HUES48 (cell line): ENCODE measurements around the gene CDK8.

ENCODE experiments used
- H3K27ac ChIP-seq: one replicate; pipeline ENCODE4 v1.7.0; 2013; ENCODE audit warnings: low read depth, low read length, inconsistent platforms
- H3K27me3 ChIP-seq: 2 replicates; pipeline ENCODE4 v1.6.1; 2013; ENCODE audit warnings: mild to moderate bottlenecking, low read length; ENCODE audit not compliant: control insufficient read depth, insufficient read depth
- H3K36me3 ChIP-seq: 2 replicates; pipeline ENCODE4 v1.6.1; 2013; ENCODE audit warnings: low read length; ENCODE audit not compliant: control insufficient read depth, insufficient read depth
- H3K4me1 ChIP-seq: 2 replicates; pipeline ENCODE4 v1.6.1; 2013; ENCODE audit warnings: mild to moderate bottlenecking, low read length; ENCODE audit not compliant: control insufficient read depth, insufficient read depth
- H3K4me3 ChIP-seq: 2 replicates; pipeline ENCODE4 v1.5.1; 2013; ENCODE audit warnings: mild to moderate bottlenecking, low read depth, low read length
- H3K9ac ChIP-seq: 2 replicates; pipeline ENCODE4 v1.6.1; 2013; ENCODE audit warnings: mild to moderate bottlenecking, low read depth, low read length, moderate library complexity
- H3K9me3 ChIP-seq: 2 replicates; pipeline ENCODE4 v1.6.1; 2013; ENCODE audit warnings: low read length; ENCODE audit not compliant: control insufficient read depth, insufficient read depth

Gene CDK8

GRCh38 chr13:26412263-26412662, 158.3 kb downstream of the CDK8 start:
- H3K9me3 ChIP-seq: no peaks in the 10 kb centered on the region
- H3K9ac ChIP-seq: no peak overlapping the region
- no peaks in the 10 kb centered on the region for H3K4me1 ChIP-seq
- no peak overlapping the region for H3K27ac ChIP-seq
- no peaks in the 10 kb centered on the region for H3K36me3 ChIP-seq
- no peak overlapping the region for H3K4me3 ChIP-seq
- H3K27me3 ChIP-seq: no peaks in the 10 kb centered on the region

DNA sequence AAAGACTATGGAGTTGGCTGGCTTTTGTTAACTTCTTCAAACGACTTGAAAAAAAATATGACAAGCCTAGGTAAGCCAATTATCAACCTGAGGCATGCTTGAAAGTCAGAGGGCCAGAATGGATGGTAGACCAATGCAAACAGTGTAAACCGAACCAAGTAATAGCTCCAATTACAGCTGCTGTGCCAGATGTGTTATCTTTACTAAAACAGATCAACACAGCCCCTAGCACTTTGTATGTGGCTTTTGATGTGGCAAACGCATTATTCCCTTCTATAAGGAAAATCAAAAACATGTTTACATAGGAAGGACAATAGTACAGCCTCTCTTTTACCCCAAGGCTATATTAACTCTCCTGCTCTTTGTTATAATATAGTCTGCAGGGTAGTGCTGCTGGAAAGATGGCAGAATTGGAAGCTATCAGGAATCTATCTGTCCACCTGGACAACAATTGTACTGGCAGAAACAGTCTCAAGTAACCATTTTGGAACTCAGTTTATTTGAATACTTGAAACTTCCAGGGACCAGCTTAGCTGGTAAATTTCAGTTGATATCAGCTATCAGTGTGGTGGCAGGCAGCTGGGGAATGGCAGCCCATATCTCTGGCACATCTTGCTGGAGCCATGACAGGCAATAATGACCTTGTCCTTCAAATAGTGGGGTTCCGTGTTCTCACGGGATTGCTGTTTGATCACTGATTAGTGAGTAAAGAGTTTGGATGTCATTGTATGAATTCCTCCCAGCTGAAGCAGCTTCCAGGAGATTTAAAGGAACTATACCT, 159.2 kb downstream of the CDK8 start:
- no peaks in the 10 kb centered on the region for H3K27me3 ChIP-seq
- H3K4me1 ChIP-seq: no peaks in the 10 kb centered on the region
- no peak overlapping the region for H3K4me3 ChIP-seq

GRCh38 chr13:26420282-26420960, 166.5 kb downstream of the CDK8 start:
- no peak overlapping the region for H3K9ac ChIP-seq
- no peak overlapping the region for H3K27ac ChIP-seq
- H3K27me3 ChIP-seq: no peaks in the 10 kb centered on the region

More for the DNA sequence above, 159.2 kb downstream of the CDK8 start:
- no peak overlapping the region for H3K9ac ChIP-seq
- H3K36me3 ChIP-seq: no peaks in the 10 kb centered on the region
- no peaks in the 10 kb centered on the region for H3K9me3 ChIP-seq
- no peak overlapping the region for H3K27ac ChIP-seq

DNA sequence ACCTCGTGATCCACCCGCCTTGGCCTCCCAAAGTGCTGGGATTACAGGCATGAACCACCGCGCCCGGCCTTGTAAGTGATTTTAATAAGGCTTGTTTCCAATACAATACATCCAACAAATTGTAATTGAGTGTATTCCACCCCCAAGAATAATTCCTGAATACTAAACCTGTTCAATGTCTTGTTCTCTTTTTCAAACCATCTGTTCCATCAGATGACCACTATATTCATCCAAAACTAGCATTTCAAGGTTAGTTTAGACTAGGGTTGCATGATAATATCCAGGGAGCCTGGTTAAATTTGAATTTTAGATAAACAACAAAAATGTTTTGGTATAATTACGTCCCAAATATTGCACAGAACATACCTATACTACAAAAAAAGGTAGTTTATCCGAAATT, 168.1 kb downstream of the CDK8 start:
- no peaks in the 10 kb centered on the region for H3K9me3 ChIP-seq
- no peaks in the 10 kb centered on the region for H3K27me3 ChIP-seq
- H3K27ac ChIP-seq: no peak overlapping the region
- H3K4me3 ChIP-seq: no peak overlapping the region
- H3K4me1 ChIP-seq: no peaks in the 10 kb centered on the region
- H3K36me3 ChIP-seq: no peaks in the 10 kb centered on the region
- no peak overlapping the region for H3K9ac ChIP-seq

More at GRCh38 chr13:26420282-26420960, 166.5 kb downstream of the CDK8 start:
- Histone ChIP-seq H3K4me1 (no peaks in the 10 kb centered on the region), H3K4me3 (no peak overlapping the region), H3K36me3 (no peaks in the 10 kb centered on the region), H3K9me3 (no peaks in the 10 kb centered on the region)

DNA sequence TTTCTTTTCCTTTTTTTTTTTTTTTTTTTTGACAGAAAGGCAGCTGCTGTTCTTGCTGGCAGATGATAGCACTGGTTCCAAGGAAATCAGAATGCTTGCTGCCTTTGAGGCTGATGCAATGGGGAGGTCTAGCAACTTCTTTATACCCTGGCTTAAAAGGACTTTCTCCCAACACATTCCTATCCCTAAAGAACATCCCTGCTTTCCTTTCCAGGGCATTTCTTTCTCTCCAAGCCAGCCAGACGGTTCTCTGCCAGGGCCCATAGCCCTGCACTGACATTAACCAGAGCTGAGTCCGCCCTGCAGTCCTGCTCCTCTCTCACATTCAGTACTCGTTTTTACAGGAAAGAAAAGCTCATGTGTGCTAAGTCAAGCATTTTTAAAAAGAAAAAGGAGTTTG, 169.7 kb downstream of the CDK8 start:
- Histone ChIP-seq H3K9me3 (no peaks in the 10 kb centered on the region), H3K4me1 (no peaks in the 10 kb centered on the region), H3K27ac (no peak overlapping the region), H3K4me3 (no peak overlapping the region), H3K9ac (no peak overlapping the region), H3K36me3 (no peaks in the 10 kb centered on the region), H3K27me3 (no peaks in the 10 kb centered on the region)

GRCh38 chr13:26424181-26424580, 170.3 kb downstream of the CDK8 start:
- H3K4me3 ChIP-seq: no peak overlapping the region
- no peaks in the 10 kb centered on the region for H3K9me3 ChIP-seq
- no peaks in the 10 kb centered on the region for H3K4me1 ChIP-seq
- no peaks in the 10 kb centered on the region for H3K27me3 ChIP-seq
- no peaks in the 10 kb centered on the region for H3K36me3 ChIP-seq
- H3K27ac ChIP-seq: no peak overlapping the region
- no peak overlapping the region for H3K9ac ChIP-seq

- Histone ChIP-seq H3K36me3 (no peaks in the 10 kb centered on the region), H3K4me3 (no peak overlapping the region), H3K27me3 (no peaks in the 10 kb centered on the region), H3K9me3 (no peaks in the 10 kb centered on the region), H3K4me1 (no peaks in the 10 kb centered on the region), H3K9ac (no peak overlapping the region), H3K27ac (no peak overlapping the region)
Observed at GRCh38 chr13:26425443-26426358, 171.8 kb downstream of the CDK8 start.

- Histone ChIP-seq H3K4me1 (no peaks in the 10 kb centered on the region), H3K4me3 (no peak overlapping the region), H3K27me3 (no peaks in the 10 kb centered on the region), H3K9ac (no peak overlapping the region), H3K27ac (no peak overlapping the region), H3K9me3 (peaks cover 6% of the 10 kb centered on the region; the same call in 1 of the 2 replicates), H3K36me3 (no peaks in the 10 kb centered on the region)
Observed at GRCh38 chr13:26433776-26434175, 179.8 kb downstream of the CDK8 start.

DNA sequence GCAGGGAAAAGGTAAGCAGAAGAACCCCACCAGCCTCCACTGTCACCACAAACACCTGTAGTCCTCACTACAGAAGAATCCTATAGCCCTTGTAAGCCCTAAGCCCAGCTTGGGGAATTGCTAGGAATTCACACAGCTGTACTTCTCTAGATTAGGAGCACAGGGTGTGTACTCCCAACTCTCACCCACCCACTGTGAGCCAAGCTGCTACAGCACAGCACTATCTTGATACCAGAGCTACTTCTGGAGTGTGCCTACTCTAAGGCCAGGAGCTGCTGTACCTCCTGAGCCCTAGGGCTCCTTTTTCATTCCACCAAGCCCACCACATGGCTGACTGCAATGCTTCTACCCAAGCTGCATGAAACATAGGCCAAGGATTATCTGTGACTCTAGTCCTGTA, 181.2 kb downstream of the CDK8 start:
- Histone ChIP-seq H3K9me3 (peaks cover 6% of the 10 kb centered on the region; the same call in 1 of the 2 replicates), H3K27me3 (no peaks in the 10 kb centered on the region)

DNA sequence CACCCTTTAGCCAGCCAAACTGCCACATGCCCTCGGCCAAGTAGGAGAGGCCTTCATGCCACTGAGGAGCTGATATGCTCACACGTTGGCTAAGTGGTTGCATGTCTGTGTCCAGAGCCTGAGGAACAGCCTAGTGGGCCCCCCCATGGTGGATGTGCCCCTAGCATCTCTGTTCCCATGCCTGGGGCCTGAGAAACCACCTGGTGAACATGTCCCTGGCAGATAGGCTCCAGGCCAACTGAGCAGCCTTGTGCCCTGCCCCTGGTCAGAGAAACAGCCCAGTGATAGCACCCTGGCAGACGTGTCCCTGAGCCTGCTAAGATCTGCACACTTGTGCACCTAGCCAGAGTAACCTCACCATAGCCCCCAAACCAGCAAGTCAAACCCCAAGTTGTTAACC, 181.7 kb downstream of the CDK8 start:
- no peak overlapping the region for H3K27ac ChIP-seq
- no peak overlapping the region for H3K9ac ChIP-seq
- no peaks in the 10 kb centered on the region for H3K4me1 ChIP-seq
- no peaks in the 10 kb centered on the region for H3K27me3 ChIP-seq
- peaks cover 6% of the 10 kb centered on the region; the same call in 1 of the 2 replicates for H3K9me3 ChIP-seq
- no peaks in the 10 kb centered on the region for H3K36me3 ChIP-seq
- H3K4me3 ChIP-seq: no peak overlapping the region

More for the DNA sequence above, 181.2 kb downstream of the CDK8 start:
- H3K4me3 ChIP-seq: no peak overlapping the region
- H3K36me3 ChIP-seq: no peaks in the 10 kb centered on the region
- H3K9ac ChIP-seq: no peak overlapping the region
- H3K4me1 ChIP-seq: no peaks in the 10 kb centered on the region
- H3K27ac ChIP-seq: no peak overlapping the region
